NCI-H69 (cell line): Measurements from ENCODE around the gene FIG4.
"Not testable (repeated sequence)": the region's sequence is repeated elsewhere in the genome, so short reads cannot be mapped to it uniquely, and the experiment has no call there.

Experiments
- DNase-seq: peaks from one replicate; lab custom pipeline; 2025; lab: John Stamatoyannopoulos, UW

FIG4 gene

GRCh38 chr6:109760208-109760607 is 69.1 kb downstream of the FIG4 start:
- peak; percentile 11 for DNase-seq

GRCh38 chr6:109762166-109762565 is 71.1 kb downstream of the FIG4 start:
- no peak for DNase-seq

- DNase-seq = no peak
Measured at GRCh38 chr6:109762769-109763441, 71.8 kb downstream of the FIG4 start.

GRCh38 chr6:109766167-109766566 is 75.1 kb downstream of the FIG4 start:
- DNase-seq = no peak

DNA sequence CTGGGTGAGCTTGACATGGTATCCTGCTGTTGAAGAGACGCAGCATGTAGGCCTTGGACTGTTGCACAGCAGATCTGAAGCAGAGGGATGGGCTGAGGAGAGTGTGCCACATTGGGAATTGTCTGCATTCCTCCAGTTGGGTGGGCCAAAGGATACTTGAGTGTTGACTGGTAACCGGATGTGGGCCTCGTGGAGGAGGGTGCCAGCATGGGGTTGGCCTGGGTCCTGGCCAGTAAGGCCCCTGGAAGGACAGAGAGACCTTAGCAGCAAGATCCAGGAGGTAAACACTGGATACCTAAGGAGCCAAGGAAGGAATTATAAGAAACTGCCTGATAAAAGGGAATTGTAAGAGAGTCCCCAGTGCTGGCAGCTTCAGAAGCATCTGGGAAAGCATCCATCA is 76.9 kb downstream of the FIG4 start:
- no peak for DNase-seq

GRCh38 chr6:109768485-109768884 is 77.4 kb downstream of the FIG4 start:
- no peak for DNase-seq

DNA sequence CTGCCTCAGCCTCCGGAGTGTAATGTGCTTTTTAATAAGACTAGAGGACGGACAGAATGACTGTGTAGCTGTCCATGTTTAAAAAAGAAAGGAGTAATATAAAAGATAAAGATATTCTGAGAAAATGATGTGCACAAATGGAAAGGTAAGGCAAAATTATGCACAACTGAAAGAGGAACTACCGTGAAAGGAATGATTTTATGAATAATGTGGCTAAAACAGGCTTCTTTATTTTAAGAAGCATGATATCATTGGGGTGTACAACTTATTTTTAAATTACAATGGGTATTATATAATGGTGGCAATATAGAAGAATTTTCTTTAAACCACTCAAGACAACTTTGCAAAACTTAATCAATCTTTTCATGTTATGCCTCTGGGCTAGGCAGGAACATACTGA is 78.1 kb downstream of the FIG4 start:
- no peak for DNase-seq

DNA sequence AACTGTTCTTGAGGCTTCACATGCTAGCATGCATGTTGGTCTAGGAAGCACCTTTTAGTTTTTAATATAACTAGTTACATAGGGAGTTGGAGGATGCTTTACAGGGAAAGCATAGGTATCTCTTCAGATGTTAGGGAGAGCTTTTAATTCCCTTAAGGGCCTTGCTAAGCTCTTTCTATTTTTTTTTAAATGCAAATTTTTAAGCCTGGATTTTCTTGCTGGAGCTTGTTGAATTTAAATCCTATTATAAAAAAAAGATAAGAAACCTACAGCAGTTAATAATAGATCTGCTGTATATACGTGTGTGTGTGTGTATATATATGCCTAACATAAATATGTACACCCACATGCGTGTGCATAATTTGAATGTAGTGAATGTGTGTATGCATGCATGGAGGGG is 79.0 kb downstream of the FIG4 start:
- DNase-seq = no peak

- DNase-seq = no peak
Measured at GRCh38 chr6:109770779-109771178, 79.7 kb downstream of the FIG4 start.

DNA sequence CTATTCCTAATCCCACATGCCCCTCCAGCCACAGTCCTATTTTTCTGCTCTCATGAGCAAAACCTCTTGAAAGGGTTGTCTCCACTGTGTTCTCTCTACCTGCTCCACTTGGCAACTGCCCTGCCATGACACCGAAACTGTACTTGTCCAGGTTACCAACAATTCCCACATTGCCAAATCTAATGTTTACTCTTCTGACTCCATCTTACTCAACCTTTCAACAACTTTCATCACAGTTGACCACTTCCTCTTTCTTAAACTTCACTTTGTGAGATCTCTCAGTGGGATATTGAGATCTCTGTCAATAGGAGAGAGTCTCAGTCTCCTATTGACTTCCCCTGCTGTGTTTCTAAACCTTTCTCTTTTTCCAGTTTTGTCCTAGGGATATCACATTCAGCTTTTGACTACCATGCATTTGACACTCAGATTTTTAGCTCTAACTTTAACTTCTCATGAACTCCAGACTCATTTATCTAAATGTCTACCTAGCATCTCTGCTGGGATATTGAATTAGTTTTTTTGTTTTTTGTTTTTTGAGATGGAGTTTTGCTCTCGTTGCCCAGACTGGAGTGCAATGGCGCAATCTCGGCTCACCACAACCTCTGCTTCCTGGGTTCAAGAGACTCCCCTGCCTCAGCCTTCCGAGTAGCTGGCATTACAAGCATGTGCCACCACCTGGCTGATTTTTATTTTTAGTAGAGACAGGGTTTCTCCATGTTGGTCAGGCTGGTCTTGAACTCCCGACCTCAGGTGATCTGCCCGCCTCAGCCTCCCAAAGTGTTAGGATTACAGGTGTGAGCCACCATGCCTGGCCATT is 81.1 kb downstream of the FIG4 start:
- DNase-seq = not testable (repeated sequence)

DNA sequence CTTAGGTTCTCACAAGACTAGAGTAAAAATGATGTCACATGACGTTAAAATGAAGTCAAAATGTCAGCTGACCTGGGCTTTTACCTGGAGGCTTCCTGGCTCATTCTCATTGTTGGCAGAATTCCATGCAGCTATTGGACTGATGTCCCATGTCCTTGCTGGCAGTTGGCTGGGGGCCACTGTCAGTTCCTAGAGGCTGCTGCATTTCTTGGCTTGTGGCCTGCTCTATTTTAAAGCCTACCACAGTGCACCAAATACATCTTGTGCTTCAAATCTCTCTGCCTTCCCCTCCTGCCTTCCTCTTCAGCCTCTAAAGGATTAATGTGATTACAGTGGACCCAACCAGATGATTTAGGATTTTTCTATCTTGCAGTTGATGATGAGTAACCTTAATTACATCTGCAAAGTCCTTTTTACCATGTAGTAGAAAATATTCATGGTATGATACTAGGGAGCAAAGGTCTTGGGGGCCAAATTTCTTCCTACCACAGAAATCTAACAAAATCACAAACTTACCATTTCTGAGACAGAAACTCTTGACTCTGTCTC is 81.9 kb downstream of the FIG4 start:
- DNase-seq = peak; percentile 23

- no peak for DNase-seq
Measured at GRCh38 chr6:109781001-109781400, 89.9 kb downstream of the FIG4 start.

GRCh38 chr6:109782491-109782999 is 91.4 kb downstream of the FIG4 start:
- DNase-seq = no peak

- no peak for DNase-seq
Measured at GRCh38 chr6:109783250-109783986, 92.3 kb downstream of the FIG4 start.

DNA sequence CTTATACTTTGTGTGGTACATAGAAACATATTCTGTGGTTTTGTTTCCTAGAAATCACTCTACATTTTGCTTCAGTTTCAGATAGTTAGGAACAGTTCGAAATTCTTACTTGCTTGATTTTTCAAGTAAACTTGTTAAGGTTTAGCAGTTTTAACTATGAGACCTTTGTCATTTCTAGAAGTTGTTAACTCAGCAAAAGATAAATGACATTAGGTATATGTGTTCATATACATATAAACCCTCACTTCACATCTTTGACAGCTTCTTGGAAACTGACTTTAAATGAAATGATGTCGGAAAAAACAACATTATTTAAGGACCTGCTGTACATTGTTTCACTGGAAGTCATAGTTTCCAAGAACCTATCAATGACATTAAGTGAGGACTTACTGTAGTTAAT is 96.2 kb downstream of the FIG4 start:
- no peak for DNase-seq

DNA sequence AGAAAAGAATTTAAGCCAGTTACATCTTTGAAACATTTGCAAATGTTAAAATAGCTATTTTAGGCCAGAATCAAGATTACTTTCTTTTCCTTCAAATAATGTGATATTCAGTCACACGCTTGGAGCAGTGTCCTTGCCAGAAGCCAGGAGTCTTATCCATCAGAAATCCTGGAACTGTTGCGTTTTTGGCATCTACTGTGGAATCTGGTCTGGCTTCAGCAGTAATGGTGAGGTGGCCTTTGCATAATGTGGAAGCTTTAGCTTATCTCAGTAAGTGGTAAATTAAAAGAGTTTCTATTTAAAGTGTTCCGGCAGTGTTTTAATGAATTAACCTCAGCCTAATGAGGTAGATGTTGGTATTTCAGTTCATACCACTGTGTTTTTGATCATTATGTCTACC is 97.6 kb downstream of the FIG4 start:
- no peak for DNase-seq

- no peak for DNase-seq
Measured at GRCh38 chr6:109790131-109790530, 99.0 kb downstream of the FIG4 start.

DNA sequence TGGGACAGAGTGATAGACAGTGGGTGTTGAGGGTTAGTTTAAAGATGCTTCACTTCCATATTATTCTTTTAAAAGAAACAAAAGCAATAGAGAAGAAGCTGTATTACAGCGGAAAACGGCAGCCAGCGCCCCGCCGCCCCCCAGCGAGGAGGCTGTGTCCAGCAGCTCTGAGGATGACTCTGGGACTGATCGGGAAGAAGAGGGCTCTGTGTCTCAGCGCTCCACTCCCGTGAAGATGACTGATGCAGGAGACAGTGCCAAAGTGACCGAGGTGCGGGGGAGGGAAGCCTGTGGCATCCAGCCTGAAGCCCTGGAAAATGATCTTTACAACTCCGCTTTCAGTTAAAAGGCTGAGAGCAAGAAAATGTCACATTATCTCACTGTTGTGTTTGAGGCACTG is 100.2 kb downstream of the FIG4 start:
- no peak for DNase-seq

- DNase-seq = no peak
Measured at GRCh38 chr6:109793021-109793420, 101.9 kb downstream of the FIG4 start.

GRCh38 chr6:109793792-109794191 is 102.7 kb downstream of the FIG4 start:
- DNase-seq = peak; percentile 49

DNA sequence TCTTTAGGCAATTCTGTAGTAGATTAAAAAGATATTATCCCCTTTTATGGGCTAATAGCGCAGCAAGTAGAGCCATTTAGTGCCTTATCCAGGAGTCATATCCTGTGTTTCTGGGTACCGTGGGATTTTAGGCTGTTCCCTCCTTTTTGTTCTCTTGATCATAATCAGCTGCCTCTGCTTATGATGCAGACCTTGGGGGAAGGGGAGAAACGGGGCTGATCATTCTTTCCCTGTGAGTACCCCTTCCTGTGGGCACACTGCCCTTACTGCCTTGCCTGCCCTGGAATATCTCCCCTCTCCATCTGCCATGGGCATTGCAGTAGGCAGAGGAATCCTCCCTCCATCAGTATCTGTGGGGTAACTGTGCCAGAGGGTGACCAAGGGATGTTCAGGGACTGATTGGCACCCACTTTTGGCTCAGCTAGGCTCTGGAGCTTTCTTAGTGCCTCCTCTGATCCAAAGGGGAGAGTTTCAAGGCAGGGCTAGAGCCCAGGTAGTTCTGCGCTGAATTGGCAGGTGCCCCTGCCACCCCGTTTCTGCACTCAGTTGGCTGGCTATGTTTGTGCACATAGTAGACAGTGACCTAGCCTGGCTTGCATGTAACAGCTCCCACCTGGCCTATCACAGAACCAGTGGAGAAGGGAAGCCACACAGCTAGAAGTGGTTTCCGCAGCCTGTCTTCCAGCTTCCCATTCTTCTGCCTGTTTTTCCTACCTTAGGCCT is 103.3 kb downstream of the FIG4 start:
- DNase-seq = no peak
